Activated CD8-positive, alpha-beta T cell treated with anti-CD3 and anti-CD28 coated beads for 36 hours (primary cell): ENCODE results near the gene P2RX1. TPM values are rescaled to one million over a fixed set of nuclear protein-coding genes. Genes with fewer than 3 reads are reported as not detected.

Source experiments
- ATAC-seq: fragments of 200-7000 bp; cut with Tn5 transposase; one replicate; pipeline ENCODE4 v1.10.0; 2021; ENCODE audit warnings: mild to moderate bottlenecking, moderate library complexity
- CTCF ChIA-PET: fragments of 350-600 bp; sonication (Branson Sonifier 250); formaldehyde crosslinking; loops from one replicate; lab custom pipeline; 2021; ENCODE audit warnings: antibody characterized with exemption; lab: Charles Lee
- POLR2A ChIA-PET: fragments of 350-600 bp; sonication (Branson Sonifier 250); formaldehyde crosslinking; loops from one replicate; lab custom pipeline; 2021; ENCODE audit warnings: antibody characterized with exemption; lab: Charles Lee
- DNase-seq: peaks from one replicate; pipeline ENCODE4 v3.0.0-alpha.2; 2020
- H3K27ac Mint-ChIP-seq: one replicate; pipeline ENCODE4 v1.8.0; 2021; ENCODE audit warnings: mild to moderate bottlenecking, mixed read lengths
- H3K27me3 Mint-ChIP-seq: one replicate; pipeline ENCODE4 v1.8.0; 2021; ENCODE audit warnings: mixed read lengths
- H3K36me3 Mint-ChIP-seq: one replicate; pipeline ENCODE4 v1.8.0; 2021; ENCODE audit warnings: low read depth, mixed read lengths
- H3K4me1 Mint-ChIP-seq: one replicate; pipeline ENCODE4 v1.8.0; 2021; ENCODE audit warnings: low read depth, mixed read lengths
- H3K4me3 Mint-ChIP-seq: one replicate; pipeline ENCODE4 v1.8.0; 2021; ENCODE audit warnings: mild to moderate bottlenecking, moderate library complexity, mixed read lengths
- H3K9me3 Mint-ChIP-seq: one replicate; pipeline ENCODE4 v1.8.0; 2021; ENCODE audit warnings: mixed read lengths
- intact Hi-C: fragments of 100-400 bp; cut with micrococcal nuclease; formaldehyde crosslinking; loops from one replicate; pipeline ENCODE4 v1.10.0; 2022
- total RNA-seq, 2 experiments: library from RNA; stranded (reverse); gene quantifications; one replicate each; pipeline ENCODE4 v1.2.3, GENCODE V29; 2021
- TF ChIP-seq, protein P1 (sequence below): fragments of 200-600 bp; IDR thresholded peaks from one replicate; pipeline ENCODE4 v1.8.0; 2022; ENCODE audit warnings: antibody characterized with exemption, mild to moderate bottlenecking

Gene P2RX1
- total RNA-seq, 2 experiments from 2014 or later: 0.43 to 1.7 TPM

DNA sequence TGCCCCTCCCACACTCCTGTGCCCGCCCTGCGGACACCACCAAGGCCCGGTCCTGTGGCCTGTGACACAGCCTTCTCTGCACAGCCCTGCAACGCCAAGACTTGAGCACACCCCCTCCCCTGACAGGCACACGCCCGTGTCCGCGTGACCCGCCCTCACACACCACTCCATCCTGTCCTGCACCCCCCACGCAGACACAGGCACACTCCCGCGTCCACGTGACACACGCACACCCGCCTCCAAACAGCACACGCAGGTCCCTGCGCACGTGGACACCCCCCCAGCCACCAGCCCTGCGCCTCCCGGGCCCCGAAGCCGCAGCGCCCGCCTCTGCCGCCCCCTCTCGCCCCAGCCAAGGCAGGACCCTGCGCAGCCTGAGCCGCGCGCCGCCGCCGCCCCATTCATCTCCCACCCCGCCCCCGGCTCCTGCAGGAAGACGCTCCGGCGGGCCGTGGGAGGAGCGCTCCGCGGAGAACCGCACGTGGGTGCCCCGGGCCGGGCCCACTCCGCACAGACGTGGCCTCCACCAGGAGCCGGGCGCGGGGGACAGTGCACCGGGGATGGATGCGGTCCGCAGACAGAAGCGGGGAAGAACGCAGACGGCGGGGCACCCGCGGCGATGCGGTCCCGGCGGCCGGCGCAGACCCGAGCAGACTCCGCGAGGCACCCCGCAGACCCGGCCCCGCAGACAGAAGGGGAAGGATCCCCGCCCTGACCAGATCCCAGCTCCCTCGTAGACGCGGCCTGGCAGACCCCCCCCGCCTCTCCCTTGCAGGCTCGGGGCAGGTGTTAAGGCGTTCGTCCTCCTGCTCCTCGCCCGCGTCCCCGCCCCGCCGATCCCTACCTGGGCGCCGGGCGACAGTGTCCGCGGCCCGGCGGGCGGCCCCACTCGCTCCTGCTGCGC is 23.9 kb downstream of the P2RX1 start:
- no peaks in the 10 kb centered on the region for H3K9me3 Mint-ChIP-seq
- ChIA-PET POLR2A (interaction anchor here (1.0 to 1.8 kb wide), 5 partner anchors 8 to 94 kb away, joined by 3 to 9 read pairs (median 4); no protein-coding TSS in a partner anchor), CTCF (interaction anchor here (2.4 to 2.9 kb wide), 2 partner anchors 22 to 48 kb away, joined by 7 to 21 read pairs; no protein-coding TSS in a partner anchor)
- H3K27ac Mint-ChIP-seq: peak overlapping the region; percentile 79
- H3K4me1 Mint-ChIP-seq: peaks cover 33% of the 10 kb centered on the region
- TF ChIP-seq, protein P1, sequence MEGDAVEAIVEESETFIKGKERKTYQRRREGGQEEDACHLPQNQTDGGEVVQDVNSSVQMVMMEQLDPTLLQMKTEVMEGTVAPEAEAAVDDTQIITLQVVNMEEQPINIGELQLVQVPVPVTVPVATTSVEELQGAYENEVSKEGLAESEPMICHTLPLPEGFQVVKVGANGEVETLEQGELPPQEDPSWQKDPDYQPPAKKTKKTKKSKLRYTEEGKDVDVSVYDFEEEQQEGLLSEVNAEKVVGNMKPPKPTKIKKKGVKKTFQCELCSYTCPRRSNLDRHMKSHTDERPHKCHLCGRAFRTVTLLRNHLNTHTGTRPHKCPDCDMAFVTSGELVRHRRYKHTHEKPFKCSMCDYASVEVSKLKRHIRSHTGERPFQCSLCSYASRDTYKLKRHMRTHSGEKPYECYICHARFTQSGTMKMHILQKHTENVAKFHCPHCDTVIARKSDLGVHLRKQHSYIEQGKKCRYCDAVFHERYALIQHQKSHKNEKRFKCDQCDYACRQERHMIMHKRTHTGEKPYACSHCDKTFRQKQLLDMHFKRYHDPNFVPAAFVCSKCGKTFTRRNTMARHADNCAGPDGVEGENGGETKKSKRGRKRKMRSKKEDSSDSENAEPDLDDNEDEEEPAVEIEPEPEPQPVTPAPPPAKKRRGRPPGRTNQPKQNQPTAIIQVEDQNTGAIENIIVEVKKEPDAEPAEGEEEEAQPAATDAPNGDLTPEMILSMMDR: no peak
- ATAC-seq: peak; percentile 28
- no peaks in the 10 kb centered on the region for H3K36me3 Mint-ChIP-seq
- H3K27me3 Mint-ChIP-seq: no peaks in the 10 kb centered on the region
- H3K4me3 Mint-ChIP-seq: peak overlapping the region; percentile 82
- intact Hi-C loops: no loop called here
- peak; percentile 76 for DNase-seq

DNA sequence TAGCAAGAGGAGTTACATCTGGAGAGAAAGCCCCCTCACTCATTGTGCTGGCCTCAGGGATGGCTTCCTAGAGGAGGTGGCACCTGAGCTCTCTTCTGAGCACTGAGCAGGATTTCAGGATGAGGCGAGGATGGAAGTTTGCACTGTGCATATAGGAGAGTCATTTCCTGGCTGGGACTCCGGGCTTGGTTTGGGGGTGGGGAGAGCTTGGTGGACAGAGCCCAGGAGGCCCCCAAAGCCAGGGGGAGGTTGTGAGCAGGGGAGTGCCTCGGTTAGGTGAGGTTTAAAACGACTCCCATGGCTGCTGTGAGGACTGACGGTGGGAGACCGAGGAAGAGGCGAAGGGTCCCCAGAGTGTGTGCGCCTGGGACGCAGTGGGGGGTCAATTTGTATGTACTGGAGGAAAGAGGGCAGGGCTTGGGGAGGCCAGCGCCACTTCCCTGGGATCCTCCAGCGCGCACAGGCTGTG is 24.6 kb downstream of the P2RX1 start:
- H3K27ac Mint-ChIP-seq: no peak overlapping the region
- peaks cover 40% of the 10 kb centered on the region for H3K4me1 Mint-ChIP-seq
- intact Hi-C loops: no loop called here

DNA sequence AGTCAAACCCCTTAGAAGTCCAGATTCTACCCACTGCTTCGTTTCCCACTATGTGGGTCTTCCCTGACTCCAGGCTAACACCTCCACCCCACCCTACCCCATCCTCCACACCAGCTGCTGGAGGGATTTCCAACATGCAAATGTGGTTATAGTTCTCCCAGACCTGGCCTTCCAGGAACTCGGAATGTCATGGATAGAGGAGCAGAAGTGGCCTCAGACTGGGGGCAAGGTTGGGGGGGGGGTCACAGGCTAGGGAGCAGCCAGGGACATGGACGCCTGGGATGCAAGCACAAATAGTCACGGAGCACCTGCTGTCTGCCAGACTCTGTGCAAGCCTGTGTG is 25.4 kb downstream of the P2RX1 start:
- ATAC-seq (no peak), DNase-seq (no peak)
- intact Hi-C loops: no loop called here
- Mint-ChIP-seq H3K36me3 (no peaks in the 10 kb centered on the region), H3K9me3 (no peaks in the 10 kb centered on the region), H3K4me3 (no peak overlapping the region), H3K4me1 (peaks cover 43% of the 10 kb centered on the region), H3K27ac (no peak overlapping the region), H3K27me3 (no peaks in the 10 kb centered on the region)
- ChIA-PET POLR2A (interaction anchor here (0.7 to 1.4 kb wide), 3 partner anchors 10 to 252 kb away, joined by 3 to 4 read pairs (median 3); partner anchors contain the start of gene CYB5D2), CTCF (interaction anchor here (0.6 to 1.3 kb wide), 3 partner anchors 45 to 252 kb away, joined by 3 to 5 read pairs (median 3); partner anchors contain the start of genes CYB5D2, NCBP3 and ZZEF1)
- TF ChIP-seq, protein P1: no peak

More for the DNA sequence above, 24.6 kb downstream of the P2RX1 start:
- no peaks in the 10 kb centered on the region for H3K27me3 Mint-ChIP-seq
- DNase-seq (no peak), ATAC-seq (no peak)
- peak overlapping the region; percentile 82 for H3K4me3 Mint-ChIP-seq
- CTCF ChIA-PET: no interaction called here
- no peaks in the 10 kb centered on the region for H3K36me3 Mint-ChIP-seq
- no peaks in the 10 kb centered on the region for H3K9me3 Mint-ChIP-seq
- POLR2A ChIA-PET: interaction anchor here (0.7 to 1.4 kb wide), 2 partner anchors 9 to 12 kb away, joined by 3 to 4 read pairs; no protein-coding TSS in a partner anchor
- TF ChIP-seq, protein P1: no peak

DNA sequence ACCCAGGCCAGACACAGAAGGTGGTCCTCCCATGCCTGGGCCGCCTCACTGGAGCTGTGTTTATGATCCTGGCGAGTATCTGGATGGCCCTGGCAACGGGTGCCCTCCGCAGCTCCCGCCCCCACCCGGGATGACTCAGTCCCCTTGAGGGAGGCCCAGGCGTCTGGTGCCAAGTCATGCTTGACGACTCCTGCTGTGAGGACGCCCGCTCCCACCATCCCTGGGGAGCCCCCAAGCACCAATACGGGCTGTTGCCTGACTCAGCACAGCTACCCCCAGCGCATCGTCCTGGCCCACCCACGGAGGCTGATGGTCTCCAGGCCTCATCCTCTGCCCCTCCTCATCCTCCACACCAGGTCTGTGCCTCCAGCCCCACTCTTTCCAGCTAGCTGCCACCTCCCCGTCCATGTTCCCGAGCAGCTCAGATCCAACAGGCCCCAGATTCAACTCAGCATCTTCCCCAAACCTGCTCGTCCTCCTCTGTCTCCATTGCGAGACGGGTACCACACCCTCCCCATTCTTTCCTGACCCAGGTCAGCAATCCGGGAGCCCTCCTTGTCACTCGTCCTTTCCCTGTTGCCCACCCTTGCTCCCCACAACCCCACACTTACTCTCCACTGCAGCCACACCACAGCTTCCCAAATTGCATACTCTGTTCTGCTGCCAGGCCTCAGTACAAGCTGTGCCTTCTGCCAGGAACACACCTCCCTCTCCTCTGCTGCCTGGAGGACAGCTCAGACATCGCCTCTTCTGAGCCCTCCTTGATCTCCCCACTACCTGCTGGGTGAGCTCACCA is 26.0 kb downstream of the P2RX1 start:
- Mint-ChIP-seq H3K27me3 (no peaks in the 10 kb centered on the region), H3K36me3 (no peaks in the 10 kb centered on the region), H3K4me1 (peaks cover 43% of the 10 kb centered on the region), H3K27ac (no peak overlapping the region), H3K4me3 (no peak overlapping the region), H3K9me3 (no peaks in the 10 kb centered on the region)
- POLR2A ChIA-PET: interaction anchor here (0.7 to 1.6 kb wide), 3 partner anchors 10 to 253 kb away, joined by 3 to 4 read pairs (median 3); partner anchors contain the start of genes CYB5D2 and P2RX1
- TF ChIP-seq, protein P1: no peak
- intact Hi-C loops: no loop called here
- CTCF ChIA-PET: interaction anchor here (0.6 to 1.3 kb wide), 4 partner anchors 26 to 253 kb away, joined by 3 to 5 read pairs (median 3); partner anchors contain the start of genes CYB5D2, NCBP3 and ZZEF1
- ATAC-seq (no peak), DNase-seq (peak; percentile 51)
